ENCODE data around the gene EP400.

Gene EP400

GRCh38 chr12:131913666-131914065, 36.1 kb upstream of the EP400 start:
- DNase-seq = no peak

- no peak for DNase-seq
Measured at GRCh38 chr12:131914179-131914702, 35.5 kb upstream of the EP400 start.

GRCh38 chr12:131915000-131915689, 34.6 kb upstream of the EP400 start:
- no peak for DNase-seq

- DNase-seq = no peak
Measured at GRCh38 chr12:131915823-131916222, 33.9 kb upstream of the EP400 start.

- DNase-seq = no peak
Measured at GRCh38 chr12:131916306-131917138, 33.2 kb upstream of the EP400 start.

- DNase-seq = no peak
Measured at GRCh38 chr12:131917139-131917710, 32.5 kb upstream of the EP400 start.

GRCh38 chr12:131917711-131918306, 31.9 kb upstream of the EP400 start:
- DNase-seq = no peak

GRCh38 chr12:131918311-131919050, 31.3 kb upstream of the EP400 start:
- no peak for DNase-seq

- no peak for DNase-seq
Measured at GRCh38 chr12:131919051-131919347, 30.7 kb upstream of the EP400 start.

GRCh38 chr12:131919366-131920156, 30.2 kb upstream of the EP400 start:
- DNase-seq = no peak

- DNase-seq = no peak
Measured at GRCh38 chr12:131920157-131920508, 29.6 kb upstream of the EP400 start.

- DNase-seq = no peak
Measured at GRCh38 chr12:131920902-131921840, 28.6 kb upstream of the EP400 start.

- DNase-seq = no peak
Measured at GRCh38 chr12:131921866-131922769, 27.6 kb upstream of the EP400 start.

GRCh38 chr12:131922772-131923171, 27.0 kb upstream of the EP400 start:
- DNase-seq = no peak

- no peak for DNase-seq
Measured at GRCh38 chr12:131923260-131923659, 26.5 kb upstream of the EP400 start.

- DNase-seq = no peak
Measured at GRCh38 chr12:131927110-131928079, 22.3 kb upstream of the EP400 start.

GRCh38 chr12:131928080-131928710, 21.5 kb upstream of the EP400 start:
- DNase-seq = no peak
